ENCODE data around the gene RSBN1L. TPM values are rescaled to one million over a fixed set of nuclear protein-coding genes. Genes with fewer than 3 reads are reported as not detected.
A peak's percentile ranks its signal among the peaks of the same experiment; 100 is the strongest.

RSBN1L gene
- total RNA-seq, 1 experiment from 2014 or later: 21.4 TPM

GRCh38 chr7:77740257-77740656 lies 44.0 kb downstream of the RSBN1L start:
- H3K4me3 Mint-ChIP-seq (ENCODE audit: unreplicated experiment): no peak overlapping the region
- ChIA-PET POLR2A (no interaction called here), CTCF (no interaction called here)
- H3K4me1 Mint-ChIP-seq (ENCODE audit: low read depth, unreplicated experiment): peaks cover 16% of the 10 kb centered on the region
- H3K9me3 ChIP-seq: no peaks in the 10 kb centered on the region
- no peaks in the 10 kb centered on the region; the same call in 1 of the 2 replicates for H3K36me3 ChIP-seq (ENCODE audit: control insufficient read depth, insufficient read depth, low read length)
- DNase-seq: no peak
- peaks cover 28% of the 10 kb centered on the region for H3K36me3 Mint-ChIP-seq (ENCODE audit: insufficient read depth, unreplicated experiment)
- no peaks in the 10 kb centered on the region for H3K27me3 ChIP-seq (replicated peaks; ENCODE audit: control insufficient read depth, insufficient read depth, low read length)
- H3K9me3 Mint-ChIP-seq (ENCODE audit: unreplicated experiment): no peaks in the 10 kb centered on the region
- intact Hi-C loops (cut with micrococcal nuclease; ENCODE audit: unreplicated experiment): no loop called here
- no peak overlapping the region for H3K27ac Mint-ChIP-seq (ENCODE audit: unreplicated experiment)
- H3K27me3 Mint-ChIP-seq (ENCODE audit: insufficient read depth, unreplicated experiment): no peaks in the 10 kb centered on the region
- no peak for TF ChIP-seq CTCF (IDR thresholded peaks at IDR 0.05; ENCODE audit: insufficient read depth in 1 of 2, low read depth in 1 of 2, low read length in 1 of 2, severe bottlenecking in 1 of 2, unreplicated experiment in 1 of 2)
- no peak overlapping the region for H3K4me3 ChIP-seq (ENCODE audit: low read depth, low read length)
- no TSS peak for BruUV-seq (replicated peaks)
- peaks cover 24% of the 10 kb centered on the region for H3K4me1 ChIP-seq

GRCh38 chr7:77743518-77743917 lies 47.3 kb downstream of the RSBN1L start:
- TF ChIP-seq CTCF (IDR thresholded peaks at IDR 0.05; ENCODE audit: insufficient read depth in 1 of 2, low read depth in 1 of 2, low read length in 1 of 2, severe bottlenecking in 1 of 2, unreplicated experiment in 1 of 2): no peak
- H3K9me3 ChIP-seq: no peaks in the 10 kb centered on the region
- no peaks in the 10 kb centered on the region; the same call in none of the 2 replicates for H3K36me3 ChIP-seq (ENCODE audit: control insufficient read depth, insufficient read depth, low read length)
- H3K27me3 Mint-ChIP-seq (ENCODE audit: insufficient read depth, unreplicated experiment): no peaks in the 10 kb centered on the region
- intact Hi-C loops (cut with micrococcal nuclease; ENCODE audit: unreplicated experiment): no loop called here
- no peak for DNase-seq
- H3K4me3 ChIP-seq (ENCODE audit: low read depth, low read length): no peak overlapping the region
- ChIA-PET CTCF (no interaction called here), POLR2A (no interaction called here)
- H3K4me1 Mint-ChIP-seq (ENCODE audit: low read depth, unreplicated experiment): peaks cover 18% of the 10 kb centered on the region
- no peak overlapping the region for H3K4me3 Mint-ChIP-seq (ENCODE audit: unreplicated experiment)
- BruUV-seq (replicated peaks): no TSS peak
- peaks cover 28% of the 10 kb centered on the region for H3K36me3 Mint-ChIP-seq (ENCODE audit: insufficient read depth, unreplicated experiment)
- no peaks in the 10 kb centered on the region for H3K27me3 ChIP-seq (replicated peaks; ENCODE audit: control insufficient read depth, insufficient read depth, low read length)
- H3K4me1 ChIP-seq: peaks cover 19% of the 10 kb centered on the region
- no peaks in the 10 kb centered on the region for H3K9me3 Mint-ChIP-seq (ENCODE audit: unreplicated experiment)
- H3K27ac Mint-ChIP-seq (ENCODE audit: unreplicated experiment): no peak overlapping the region

GRCh38 chr7:77745746-77746145 lies 49.5 kb downstream of the RSBN1L start:
- TF ChIP-seq CTCF (IDR thresholded peaks at IDR 0.05; ENCODE audit: insufficient read depth in 1 of 2, low read depth in 1 of 2, low read length in 1 of 2, severe bottlenecking in 1 of 2, unreplicated experiment in 1 of 2): no peak
- 0 out of 2 replicates have a peak, but pooled peaks cover 5% of the 10 kb centered on the region for H3K4me1 ChIP-seq
- H3K9me3 ChIP-seq: no peaks in the 10 kb centered on the region
- ChIA-PET POLR2A (no interaction called here), CTCF (no interaction called here)
- no peaks in the 10 kb centered on the region; the same call in none of the 2 replicates for H3K36me3 ChIP-seq (ENCODE audit: control insufficient read depth, insufficient read depth, low read length)
- peaks cover 7% of the 10 kb centered on the region for H3K4me1 Mint-ChIP-seq (ENCODE audit: low read depth, unreplicated experiment)
- H3K36me3 Mint-ChIP-seq (ENCODE audit: insufficient read depth, unreplicated experiment): peaks cover 34% of the 10 kb centered on the region
- no peaks in the 10 kb centered on the region for H3K27me3 Mint-ChIP-seq (ENCODE audit: insufficient read depth, unreplicated experiment)
- no TSS peak for BruUV-seq (replicated peaks)
- H3K27ac Mint-ChIP-seq (ENCODE audit: unreplicated experiment): peak overlapping the region; percentile 21
- H3K4me3 ChIP-seq (ENCODE audit: low read depth, low read length): no peak overlapping the region
- H3K27me3 ChIP-seq (replicated peaks; ENCODE audit: control insufficient read depth, insufficient read depth, low read length): no peaks in the 10 kb centered on the region
- H3K9me3 Mint-ChIP-seq (ENCODE audit: unreplicated experiment): no peaks in the 10 kb centered on the region
- H3K4me3 Mint-ChIP-seq (ENCODE audit: unreplicated experiment): no peak overlapping the region
- intact Hi-C loops (cut with micrococcal nuclease; ENCODE audit: unreplicated experiment): no loop called here
- no peak for DNase-seq

All from Caco-2 (cell line).